ENCODE data around the gene DTNBP1. TPM values are rescaled to one million over a fixed set of nuclear protein-coding genes. Genes with fewer than 3 reads are reported as not detected.

DTNBP1 gene, protein sequence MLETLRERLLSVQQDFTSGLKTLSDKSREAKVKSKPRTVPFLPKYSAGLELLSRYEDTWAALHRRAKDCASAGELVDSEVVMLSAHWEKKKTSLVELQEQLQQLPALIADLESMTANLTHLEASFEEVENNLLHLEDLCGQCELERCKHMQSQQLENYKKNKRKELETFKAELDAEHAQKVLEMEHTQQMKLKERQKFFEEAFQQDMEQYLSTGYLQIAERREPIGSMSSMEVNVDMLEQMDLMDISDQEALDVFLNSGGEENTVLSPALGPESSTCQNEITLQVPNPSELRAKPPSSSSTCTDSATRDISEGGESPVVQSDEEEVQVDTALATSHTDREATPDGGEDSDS
- 8.4 TPM for total RNA-seq
- polyA plus RNA-seq (ENCODE audit: insufficient read depth in 1 of 8, insufficient read length in 8 of 8, low replicate concordance in 1 of 8): 10 to 100 TPM; 16.5 to 23.6 (median 18.3) TPM
- long read RNA-seq, donor 1, partial matches to known transcripts: 0 of 1 reads
- long read RNA-seq, donor 1, other reads (novel, unspliced or antisense): 0 of 1 reads
- long read RNA-seq, donor 2: 0 reads
- long read RNA-seq, donor 3, partial matches to known transcripts: 0 of 2 reads
- long read RNA-seq, donor 3, other reads (novel, unspliced or antisense): 0 of 2 reads
- long read RNA-seq, donor 4, partial matches to known transcripts: 0 of 3 reads
- long read RNA-seq, donor 4, other reads (novel, unspliced or antisense): 0 of 3 reads
- long read RNA-seq, donor 5, transcript DTNBP1-202 (10 exons, 1,403 nt): major isoform, 8 of 9 reads
- long read RNA-seq, donor 5, partial matches to known transcripts: 0 of 9 reads
- long read RNA-seq, donor 5, other reads (novel, unspliced or antisense): 0 of 9 reads
- long read RNA-seq, donor 6, transcript DTNBP1-202 (10 exons, 1,403 nt): major isoform, 6 of 8 reads
- long read RNA-seq, donor 6, partial matches to known transcripts: 0 of 8 reads
- long read RNA-seq, donor 6, other reads (novel, unspliced or antisense): 0 of 8 reads
- long read RNA-seq, donor 7, partial matches to known transcripts: 0 of 3 reads
- long read RNA-seq, donor 7, other reads (novel, unspliced or antisense): 0 of 3 reads
- long read RNA-seq, donor 8, partial matches to known transcripts: 0 of 1 reads
- long read RNA-seq, donor 8, other reads (novel, unspliced or antisense): 0 of 1 reads
- long read RNA-seq, donor 9, partial matches to known transcripts: 0 of 1 reads
- long read RNA-seq, donor 9, other reads (novel, unspliced or antisense): 0 of 1 reads
- long read RNA-seq, donor 10, partial matches to known transcripts: 0 of 3 reads
- long read RNA-seq, donor 10, other reads (novel, unspliced or antisense): 0 of 3 reads
- long read RNA-seq, donor 11, partial matches to known transcripts: 0 of 1 reads
- long read RNA-seq, donor 11, other reads (novel, unspliced or antisense): 0 of 1 reads

DNA sequence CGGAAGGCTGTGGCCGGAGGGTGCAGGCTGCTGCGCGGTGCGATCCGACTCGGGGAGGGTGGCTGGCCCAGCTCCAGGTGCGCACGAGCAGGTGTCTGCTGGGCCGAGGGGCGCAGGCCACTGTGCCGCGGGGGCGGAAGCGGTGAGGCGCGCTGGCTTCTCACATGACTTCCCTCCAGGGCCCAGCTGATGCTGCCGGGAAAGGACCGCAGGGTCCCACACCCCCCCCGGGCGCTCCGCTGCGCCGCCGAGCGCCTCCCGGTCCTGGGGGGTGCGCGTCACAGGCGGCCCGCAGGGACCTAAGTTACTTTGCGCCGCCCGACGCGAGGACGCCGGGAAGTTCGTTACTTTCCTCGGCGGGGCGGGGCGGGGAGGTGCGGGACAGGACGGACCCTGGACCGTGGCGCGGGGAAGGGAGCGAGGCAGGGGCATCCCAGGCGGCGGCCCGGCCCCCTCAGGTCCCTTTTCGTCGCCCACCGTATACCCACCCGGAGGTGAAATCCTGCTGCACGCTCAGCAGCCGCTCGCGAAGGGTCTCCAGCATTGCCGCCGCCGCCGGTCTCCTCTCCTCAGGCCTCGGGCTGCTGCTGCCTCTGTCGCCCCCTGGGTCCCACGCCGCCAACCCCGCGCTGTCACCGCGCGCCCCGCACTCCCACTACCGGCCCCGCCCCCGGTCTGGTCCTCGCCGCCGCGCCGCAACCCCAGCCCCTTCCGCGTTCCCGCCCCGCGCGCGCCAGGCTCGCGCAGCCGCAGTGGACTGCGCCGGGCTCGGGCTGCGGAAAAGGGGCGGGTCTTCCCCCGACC lies at the start of gene DTNBP1:
Gene DTNBP1 (minus strand): TSS at position 703 of the 804 bp plus-strand sequence. CDS start 159 bp downstream, at position 544.
- Histone ChIP-seq H3K4me1 (ENCODE audit: control insufficient read depth, insufficient read depth, low read length) (peaks cover 9% of the 10 kb centered on the region), H3K9me3 (replicated peaks; ENCODE audit: control insufficient read depth, low read depth, low read length) (no peaks in the 10 kb centered on the region), H3K4me3 (ENCODE audit: low read length) (peak within 1 kb of the TSS; percentile 92), H3K36me3 (ENCODE audit: control insufficient read depth, insufficient read depth, low read length) (no peaks in the 10 kb centered on the region), H3K27ac (ENCODE audit: low read length) (peak within 1 kb of the TSS; percentile 82), H3K27me3 (ENCODE audit: control insufficient read depth, insufficient read depth, low read length) (no peaks in the 10 kb centered on the region)
- DNase-seq: peak; percentile 92
- WGBS (ENCODE audit: insufficient coverage): under 1% methylated on average over 98 of the region's 98 CpGs

DNA sequence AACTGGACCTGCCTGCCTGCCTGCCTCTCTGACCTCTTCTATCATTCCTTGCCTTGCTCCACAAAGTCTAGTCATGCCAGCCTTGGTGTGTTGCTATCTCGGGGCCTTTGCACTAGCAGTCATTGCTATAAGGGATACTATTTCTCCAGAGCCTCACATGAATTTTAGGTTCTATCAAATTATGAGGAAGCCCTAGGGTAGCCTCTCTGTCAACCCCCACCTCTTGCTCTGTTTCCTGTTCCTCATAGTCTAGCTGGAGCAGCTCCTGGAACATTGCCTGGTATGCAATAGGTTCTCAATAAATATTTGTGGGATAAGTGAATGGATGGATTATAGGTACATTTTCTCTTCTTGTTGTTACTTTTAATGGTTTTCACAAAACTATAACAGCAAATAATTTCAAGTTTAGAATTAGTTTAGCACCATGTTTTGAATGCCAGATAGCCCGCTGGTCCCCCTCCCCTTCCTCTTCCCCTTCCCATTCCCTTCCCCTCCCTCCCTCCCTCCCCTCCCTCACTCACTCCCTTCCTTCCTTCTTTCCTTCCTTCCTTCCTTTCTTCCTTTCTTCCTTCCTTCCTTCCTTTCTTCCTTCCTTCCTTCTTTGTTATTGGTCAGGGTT lies 46.9 kb upstream of the DTNBP1 start:
- no peaks in the 10 kb centered on the region for H3K27me3 ChIP-seq (ENCODE audit: control insufficient read depth, insufficient read depth, low read length)
- no peak for DNase-seq
- no peaks in the 10 kb centered on the region for H3K36me3 ChIP-seq (ENCODE audit: control insufficient read depth, insufficient read depth, low read length)
- no peaks in the 10 kb centered on the region for H3K9me3 ChIP-seq (replicated peaks; ENCODE audit: control insufficient read depth, low read depth, low read length)
- no peak overlapping the region for H3K27ac ChIP-seq (ENCODE audit: low read length)
- no peak overlapping the region for H3K4me3 ChIP-seq (ENCODE audit: low read length)
- 83% methylated on average over 1 of the region's 2 CpGs for WGBS (ENCODE audit: insufficient coverage)
- H3K4me1 ChIP-seq (ENCODE audit: control insufficient read depth, insufficient read depth, low read length): no peaks in the 10 kb centered on the region

DNA sequence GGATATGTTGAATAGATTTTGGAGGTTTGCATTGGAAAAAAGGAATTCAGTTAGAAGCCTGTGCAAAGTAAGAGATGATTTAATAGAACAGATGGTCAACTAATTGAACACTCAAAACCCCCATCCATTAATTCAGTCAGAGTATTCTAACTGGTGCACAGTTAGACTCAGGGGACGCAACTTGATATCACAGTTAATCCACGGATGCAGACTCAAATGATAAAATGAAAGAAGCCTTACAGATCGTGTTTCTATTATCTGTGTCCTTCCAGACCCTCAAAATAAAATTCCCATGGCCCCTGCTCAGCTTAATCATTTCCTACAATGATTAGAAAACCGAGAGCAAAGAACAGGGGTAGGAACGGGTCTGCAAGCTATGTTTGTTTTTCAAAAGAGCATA lies 45.4 kb upstream of the DTNBP1 start:
- WGBS (ENCODE audit: insufficient coverage): no CpG with 5 or more reads among the region's 5 CpGs
- no peaks in the 10 kb centered on the region for H3K4me1 ChIP-seq (ENCODE audit: control insufficient read depth, insufficient read depth, low read length)
- no peak overlapping the region for H3K27ac ChIP-seq (ENCODE audit: low read length)
- no peaks in the 10 kb centered on the region for H3K36me3 ChIP-seq (ENCODE audit: control insufficient read depth, insufficient read depth, low read length)
- peaks cover 5% of the 10 kb centered on the region for H3K9me3 ChIP-seq (replicated peaks; ENCODE audit: control insufficient read depth, low read depth, low read length)
- H3K4me3 ChIP-seq (ENCODE audit: low read length): no peak overlapping the region
- DNase-seq: peak; percentile 25
- H3K27me3 ChIP-seq (ENCODE audit: control insufficient read depth, insufficient read depth, low read length): no peaks in the 10 kb centered on the region

DNA sequence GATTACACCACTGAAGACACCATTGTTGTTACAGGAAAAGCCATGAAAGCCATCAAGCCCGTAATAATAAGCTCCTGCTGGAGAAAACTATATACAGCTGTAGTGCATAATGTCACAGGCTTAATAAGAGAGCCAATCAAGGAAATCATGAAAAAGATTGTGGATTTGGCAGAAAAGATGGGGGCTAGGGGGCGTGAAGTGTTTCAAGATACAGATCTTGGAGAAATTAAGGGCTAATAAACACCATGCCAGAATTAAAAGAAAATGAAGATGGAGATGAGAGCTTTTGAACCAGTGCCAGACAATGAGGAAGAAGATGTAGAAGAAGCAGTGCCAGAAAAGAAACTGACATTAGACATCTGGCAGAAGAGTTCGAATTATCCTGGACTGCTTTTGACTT lies 43.2 kb upstream of the DTNBP1 start:
- H3K36me3 ChIP-seq (ENCODE audit: control insufficient read depth, insufficient read depth, low read length): no peaks in the 10 kb centered on the region
- H3K9me3 ChIP-seq (replicated peaks; ENCODE audit: control insufficient read depth, low read depth, low read length): peaks cover 5% of the 10 kb centered on the region
- no peak overlapping the region for H3K4me3 ChIP-seq (ENCODE audit: low read length)
- H3K4me1 ChIP-seq (ENCODE audit: control insufficient read depth, insufficient read depth, low read length): no peaks in the 10 kb centered on the region
- H3K27ac ChIP-seq (ENCODE audit: low read length): no peak overlapping the region
- DNase-seq: no peak
- no peaks in the 10 kb centered on the region for H3K27me3 ChIP-seq (ENCODE audit: control insufficient read depth, insufficient read depth, low read length)
- 68% methylated on average over 2 of the region's 3 CpGs for WGBS (ENCODE audit: insufficient coverage)

DNA sequence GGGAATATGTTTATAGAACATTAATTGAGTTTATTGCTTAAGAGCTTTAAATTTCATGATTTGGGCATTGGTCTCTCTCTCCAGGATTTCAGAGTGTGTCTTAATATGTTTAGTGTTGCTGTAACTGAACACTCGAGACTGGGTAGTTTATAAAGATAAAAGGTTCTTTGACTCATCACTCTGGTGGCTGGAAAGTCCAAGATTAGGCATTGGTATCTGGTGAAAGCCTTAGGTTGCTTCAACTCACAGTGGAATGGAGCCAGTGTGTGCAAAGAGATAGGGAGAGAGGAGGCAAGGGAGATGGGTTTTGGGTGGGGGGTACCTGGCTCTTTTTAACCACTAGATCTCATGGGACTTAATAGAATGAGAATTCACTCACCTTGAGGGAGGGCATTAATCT lies 35.6 kb upstream of the DTNBP1 start:
- no peaks in the 10 kb centered on the region for H3K27me3 ChIP-seq (ENCODE audit: control insufficient read depth, insufficient read depth, low read length)
- H3K4me3 ChIP-seq (ENCODE audit: low read length): no peak overlapping the region
- H3K27ac ChIP-seq (ENCODE audit: low read length): no peak overlapping the region
- DNase-seq: no peak
- WGBS (ENCODE audit: insufficient coverage): 70% methylated on average over 1 of the region's 1 CpG
- no peaks in the 10 kb centered on the region for H3K4me1 ChIP-seq (ENCODE audit: control insufficient read depth, insufficient read depth, low read length)
- H3K36me3 ChIP-seq (ENCODE audit: control insufficient read depth, insufficient read depth, low read length): no peaks in the 10 kb centered on the region
- H3K9me3 ChIP-seq (replicated peaks; ENCODE audit: control insufficient read depth, low read depth, low read length): no peaks in the 10 kb centered on the region

DNA sequence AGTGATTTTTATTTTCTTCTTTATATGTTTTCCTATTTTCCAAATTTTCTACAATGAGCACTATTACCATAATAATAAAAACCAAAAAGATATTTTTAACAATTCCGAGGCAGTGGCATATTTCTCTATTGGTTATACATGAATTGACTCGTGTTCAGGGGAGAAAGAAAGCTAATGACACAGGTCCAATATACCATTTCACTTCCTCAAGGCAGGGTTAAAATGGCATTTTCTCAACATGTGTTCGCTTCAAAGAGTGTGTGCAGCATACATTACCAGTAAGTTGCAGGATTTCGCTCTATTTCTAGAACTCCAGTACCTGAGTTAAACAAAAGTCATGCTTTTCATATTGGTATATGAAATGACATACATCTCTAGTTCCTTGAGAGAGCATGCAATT lies 35.1 kb upstream of the DTNBP1 start:
- no peaks in the 10 kb centered on the region for H3K4me1 ChIP-seq (ENCODE audit: control insufficient read depth, insufficient read depth, low read length)
- no peaks in the 10 kb centered on the region for H3K36me3 ChIP-seq (ENCODE audit: control insufficient read depth, insufficient read depth, low read length)
- H3K27me3 ChIP-seq (ENCODE audit: control insufficient read depth, insufficient read depth, low read length): no peaks in the 10 kb centered on the region
- no peak overlapping the region for H3K4me3 ChIP-seq (ENCODE audit: low read length)
- no peaks in the 10 kb centered on the region for H3K9me3 ChIP-seq (replicated peaks; ENCODE audit: control insufficient read depth, low read depth, low read length)
- DNase-seq: no peak
- no peak overlapping the region for H3K27ac ChIP-seq (ENCODE audit: low read length)
- WGBS (ENCODE audit: insufficient coverage): no CpG with 5 or more reads among the region's 4 CpGs

DNA sequence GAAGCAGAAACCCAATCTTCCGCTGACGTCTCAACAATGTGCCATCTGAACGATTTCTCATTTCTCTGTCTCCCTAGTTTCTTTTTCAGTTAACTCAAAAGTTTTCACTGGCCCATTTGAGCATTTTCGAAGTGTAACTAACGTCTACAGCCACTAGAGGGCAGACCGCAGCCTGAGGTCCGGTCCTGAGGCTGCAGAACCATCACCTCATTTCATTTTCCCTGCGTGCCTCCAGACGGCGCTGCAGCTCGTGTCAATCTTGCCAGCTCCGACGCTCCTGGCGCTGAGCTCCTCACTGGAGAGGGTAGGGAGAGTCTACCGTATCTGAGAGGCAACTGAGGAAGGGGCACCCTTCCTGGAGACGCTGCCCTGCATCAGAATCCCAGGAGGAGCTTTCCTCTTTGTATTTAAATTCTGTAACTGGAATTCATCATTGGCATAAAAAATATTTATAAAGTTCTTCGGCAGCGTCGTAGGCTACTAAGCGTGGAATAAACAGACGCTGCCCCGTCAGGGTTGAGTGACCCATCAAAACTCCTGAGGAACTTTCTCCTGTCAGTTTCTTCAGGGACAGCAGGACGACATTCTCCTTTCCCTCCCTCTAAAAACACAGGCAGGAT lies 28.5 kb upstream of the DTNBP1 start:
- H3K4me3 ChIP-seq (ENCODE audit: low read length): peak overlapping the region; percentile 22
- 23% methylated on average over 15 of the region's 23 CpGs for WGBS (ENCODE audit: insufficient coverage)
- H3K4me1 ChIP-seq (ENCODE audit: control insufficient read depth, insufficient read depth, low read length): peaks cover 2% of the 10 kb centered on the region
- no peaks in the 10 kb centered on the region for H3K36me3 ChIP-seq (ENCODE audit: control insufficient read depth, insufficient read depth, low read length)
- peak; percentile 95 for DNase-seq
- H3K27ac ChIP-seq (ENCODE audit: low read length): no peak overlapping the region
- no peaks in the 10 kb centered on the region for H3K9me3 ChIP-seq (replicated peaks; ENCODE audit: control insufficient read depth, low read depth, low read length)
- no peaks in the 10 kb centered on the region for H3K27me3 ChIP-seq (ENCODE audit: control insufficient read depth, insufficient read depth, low read length)

DNA sequence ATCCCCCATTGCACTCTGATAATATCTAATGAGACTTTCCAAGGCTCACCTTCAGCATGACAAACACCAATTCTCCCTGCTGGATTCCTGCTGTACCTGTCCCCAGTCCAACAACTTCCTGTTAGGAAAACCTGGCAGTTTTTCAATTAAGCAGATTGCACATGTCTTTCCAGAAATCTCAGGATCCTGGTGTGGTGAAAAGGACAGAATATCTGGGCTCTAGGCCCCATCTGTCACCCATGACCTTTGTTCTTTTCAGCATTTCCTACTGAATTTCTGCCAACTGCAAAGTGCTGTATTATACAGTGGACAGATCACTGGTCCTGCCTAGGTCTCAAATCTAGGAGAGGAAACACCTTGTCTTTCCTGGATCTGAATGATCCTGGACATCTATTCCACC lies 27.7 kb upstream of the DTNBP1 start:
- Histone ChIP-seq H3K27me3 (ENCODE audit: control insufficient read depth, insufficient read depth, low read length) (no peaks in the 10 kb centered on the region), H3K4me3 (ENCODE audit: low read length) (no peak overlapping the region), H3K4me1 (ENCODE audit: control insufficient read depth, insufficient read depth, low read length) (peaks cover 2% of the 10 kb centered on the region), H3K27ac (ENCODE audit: low read length) (no peak overlapping the region), H3K9me3 (replicated peaks; ENCODE audit: control insufficient read depth, low read depth, low read length) (no peaks in the 10 kb centered on the region), H3K36me3 (ENCODE audit: control insufficient read depth, insufficient read depth, low read length) (no peaks in the 10 kb centered on the region)
- DNase-seq: peak; percentile 16
